ENCODE measurements around the gene OR14J1.
"Not testable (repeated sequence)": the region's sequence is repeated elsewhere in the genome, so short reads cannot be mapped to it uniquely, and the experiment has no call there.

The OR14J1 gene

GRCh38 chr6:29345380-29345779 is 43.9 kb downstream of the OR14J1 start:
- no peaks in the 10 kb centered on the region for H4K20me1 ChIP-seq (ENCODE audit: insufficient read depth, low read length, poor library complexity, severe bottlenecking)
- no peaks in the 10 kb centered on the region for H3K27me3 ChIP-seq (ENCODE audit: insufficient read depth, low read length, poor library complexity, severe bottlenecking)
- H3F3A ChIP-seq (ENCODE audit: low read depth) = no peaks in the 10 kb centered on the region
- no peaks in the 10 kb centered on the region for H3K4me1 ChIP-seq (ENCODE audit: insufficient read depth, low read length, poor library complexity, severe bottlenecking)
- H3K4me2 ChIP-seq (ENCODE audit: low read depth, low read length, poor library complexity, severe bottlenecking) = no peak overlapping the region
- H3K9me3 ChIP-seq (ENCODE audit: insufficient read depth, low read depth, low read length) = no peaks in the 10 kb centered on the region
- H3K9me2 ChIP-seq (replicated peaks; ENCODE audit: low read depth, low read length) = no peaks in the 10 kb centered on the region
- H3K9ac ChIP-seq (ENCODE audit: low read depth, low read length, poor library complexity, severe bottlenecking) = no peak overlapping the region
- H3K79me2 ChIP-seq (ENCODE audit: insufficient read depth, low read length) = no peaks in the 10 kb centered on the region
- H3K4me3 ChIP-seq (ENCODE audit: low read length, poor library complexity, severe bottlenecking) = no peak overlapping the region
- no peaks in the 10 kb centered on the region for H3K36me3 ChIP-seq (ENCODE audit: insufficient read depth, low read length)
- no peak overlapping the region for H2AFZ ChIP-seq (ENCODE audit: low read length)
- TF ChIP-seq CTCF (conservative IDR thresholded peaks at IDR 0.05; ENCODE audit: low read length) (no peak), EZH2phosphoT487 (IDR thresholded peaks at IDR 0.05; ENCODE audit: borderline replicate concordance) (no peak)

- not testable (repeated sequence) for H3K9me2 ChIP-seq (replicated peaks; ENCODE audit: low read depth, low read length); H4K20me1 ChIP-seq (ENCODE audit: insufficient read depth, low read length, poor library complexity, severe bottlenecking); H3K9ac ChIP-seq (ENCODE audit: low read depth, low read length, poor library complexity, severe bottlenecking); H3K27me3 ChIP-seq (ENCODE audit: insufficient read depth, low read length, poor library complexity, severe bottlenecking); H3K4me1 ChIP-seq (ENCODE audit: insufficient read depth, low read length, poor library complexity, severe bottlenecking); H3K36me3 ChIP-seq (ENCODE audit: insufficient read depth, low read length); H3F3A ChIP-seq (ENCODE audit: low read depth); H2AFZ ChIP-seq (ENCODE audit: low read length); H3K79me2 ChIP-seq (ENCODE audit: insufficient read depth, low read length); H3K9me3 ChIP-seq (ENCODE audit: insufficient read depth, low read depth, low read length); H3K4me3 ChIP-seq (ENCODE audit: low read length, poor library complexity, severe bottlenecking); H3K4me2 ChIP-seq (ENCODE audit: low read depth, low read length, poor library complexity, severe bottlenecking)
Measured at GRCh38 chr6:29349348-29349747, 47.8 kb downstream of the OR14J1 start.

- Histone ChIP-seq H3K79me2 (ENCODE audit: insufficient read depth, low read length) (no peaks in the 10 kb centered on the region), H2AFZ (ENCODE audit: low read length) (no peak overlapping the region), H3K4me3 (ENCODE audit: low read length, poor library complexity, severe bottlenecking) (no peak overlapping the region), H3K27me3 (ENCODE audit: insufficient read depth, low read length, poor library complexity, severe bottlenecking) (no peaks in the 10 kb centered on the region), H3F3A (ENCODE audit: low read depth) (no peaks in the 10 kb centered on the region), H4K20me1 (ENCODE audit: insufficient read depth, low read length, poor library complexity, severe bottlenecking) (no peaks in the 10 kb centered on the region), H3K9me3 (ENCODE audit: insufficient read depth, low read depth, low read length) (no peaks in the 10 kb centered on the region), H3K9ac (ENCODE audit: low read depth, low read length, poor library complexity, severe bottlenecking) (no peak overlapping the region), H3K9me2 (replicated peaks; ENCODE audit: low read depth, low read length) (no peaks in the 10 kb centered on the region), H3K4me2 (ENCODE audit: low read depth, low read length, poor library complexity, severe bottlenecking) (no peak overlapping the region), H3K4me1 (ENCODE audit: insufficient read depth, low read length, poor library complexity, severe bottlenecking) (no peaks in the 10 kb centered on the region), H3K36me3 (ENCODE audit: insufficient read depth, low read length) (no peaks in the 10 kb centered on the region)
- no peak for TF ChIP-seq EZH2phosphoT487 (IDR thresholded peaks at IDR 0.05; ENCODE audit: borderline replicate concordance)
- TF ChIP-seq CTCF (conservative IDR thresholded peaks at IDR 0.05; ENCODE audit: low read length) = no peak
Measured at GRCh38 chr6:29354980-29355379, 53.5 kb downstream of the OR14J1 start.

GRCh38 chr6:29355603-29356002 is 54.1 kb downstream of the OR14J1 start:
- no peak overlapping the region for H3K9ac ChIP-seq (ENCODE audit: low read depth, low read length, poor library complexity, severe bottlenecking)
- no peaks in the 10 kb centered on the region for H3K27me3 ChIP-seq (ENCODE audit: insufficient read depth, low read length, poor library complexity, severe bottlenecking)
- no peak for TF ChIP-seq EZH2phosphoT487 (IDR thresholded peaks at IDR 0.05; ENCODE audit: borderline replicate concordance)
- peak; percentile 54 for TF ChIP-seq CTCF (conservative IDR thresholded peaks at IDR 0.05; ENCODE audit: low read length)
- no peaks in the 10 kb centered on the region for H3K79me2 ChIP-seq (ENCODE audit: insufficient read depth, low read length)
- H3K36me3 ChIP-seq (ENCODE audit: insufficient read depth, low read length) = no peaks in the 10 kb centered on the region
- H3K4me1 ChIP-seq (ENCODE audit: insufficient read depth, low read length, poor library complexity, severe bottlenecking) = no peaks in the 10 kb centered on the region
- no peak overlapping the region for H3K4me3 ChIP-seq (ENCODE audit: low read length, poor library complexity, severe bottlenecking)
- no peaks in the 10 kb centered on the region for H4K20me1 ChIP-seq (ENCODE audit: insufficient read depth, low read length, poor library complexity, severe bottlenecking)
- no peak overlapping the region for H2AFZ ChIP-seq (ENCODE audit: low read length)
- H3K4me2 ChIP-seq (ENCODE audit: low read depth, low read length, poor library complexity, severe bottlenecking) = no peak overlapping the region
- no peaks in the 10 kb centered on the region for H3F3A ChIP-seq (ENCODE audit: low read depth)
- no peaks in the 10 kb centered on the region for H3K9me2 ChIP-seq (replicated peaks; ENCODE audit: low read depth, low read length)
- H3K9me3 ChIP-seq (ENCODE audit: insufficient read depth, low read depth, low read length) = no peaks in the 10 kb centered on the region
